CD8-positive, alpha-beta memory T cell (primary cell): ENCODE measurements around the gene FAM110D. TPM values are rescaled to one million over a fixed set of nuclear protein-coding genes. Genes with fewer than 3 reads are reported as not detected.

Experiments
- CTCF ChIA-PET: fragments of 350-600 bp; sonication (Branson Sonifier 250); formaldehyde crosslinking; loops from one replicate; lab custom pipeline; 2021; ENCODE audit warnings: antibody characterized with exemption; lab: Charles Lee
- POLR2A ChIA-PET: fragments of 350-600 bp; sonication (Branson Sonifier 250); formaldehyde crosslinking; loops from one replicate; lab custom pipeline; 2021; ENCODE audit warnings: antibody characterized with exemption; lab: Charles Lee
- DNase-seq, 5 donors: peaks; one replicate each; pipeline versions ENCODE4 v3.0.0 to v3.0.0-alpha.2; 2020 to 2022; ENCODE audit warnings: mixed read lengths in 1 of 5
- H3K27ac ChIP-seq: one replicate; pipeline ENCODE4 v1.7.0; 2013; ENCODE audit warnings: low read depth, mild to moderate bottlenecking, low read length, moderate library complexity
- H3K27me3 ChIP-seq: 2 replicates; pipeline ENCODE4 v1.7.0; 2013; ENCODE audit warnings: low read length, mild to moderate bottlenecking; ENCODE audit not compliant: insufficient read depth, poor library complexity, severe bottlenecking
- H3K36me3 ChIP-seq: 2 replicates; pipeline ENCODE4 v1.7.0; 2013; ENCODE audit warnings: mild to moderate bottlenecking, low read length, moderate library complexity; ENCODE audit not compliant: insufficient read depth
- H3K4me1 ChIP-seq: 2 replicates; pipeline ENCODE4 v1.7.0; 2013; ENCODE audit warnings: mild to moderate bottlenecking, low read length, moderate library complexity; ENCODE audit not compliant: insufficient read depth
- H3K4me3 ChIP-seq: 2 replicates; pipeline ENCODE4 v1.7.0; 2013; ENCODE audit warnings: mild to moderate bottlenecking, low read length
- H3K9me3 ChIP-seq: 2 replicates; pipeline ENCODE4 v1.7.0; 2013; ENCODE audit warnings: mild to moderate bottlenecking, low read length
- H3K27ac Mint-ChIP-seq, 8 donors: one replicate each; pipeline ENCODE4 v1.8.0; 2020 to 2021; ENCODE audit warnings: mixed read lengths in 8 of 8, mild to moderate bottlenecking in 6 of 8, inconsistent platforms in 3 of 8, moderate library complexity in 3 of 8
- H3K27me3 Mint-ChIP-seq, 2 donors: one replicate each; pipeline ENCODE4 v1.8.0; 2020 to 2021; ENCODE audit warnings: mixed read lengths in 2 of 2, mild to moderate bottlenecking in 1 of 2, moderate library complexity in 1 of 2
- H3K36me3 Mint-ChIP-seq, 3 donors: one replicate each; pipeline ENCODE4 v1.8.0; 2020 to 2021; ENCODE audit warnings: mixed read lengths in 3 of 3, inconsistent platforms in 1 of 3, mild to moderate bottlenecking in 1 of 3
- H3K4me1 Mint-ChIP-seq, 3 donors: one replicate each; pipeline ENCODE4 v1.8.0; 2020 to 2021; ENCODE audit warnings: mixed read lengths in 3 of 3, inconsistent platforms in 1 of 3, mild to moderate bottlenecking in 1 of 3
- H3K4me3 Mint-ChIP-seq, 7 donors: one replicate each; pipeline ENCODE4 v1.8.0; 2020 to 2021; ENCODE audit warnings: mixed read lengths in 7 of 7, mild to moderate bottlenecking in 6 of 7, moderate library complexity in 4 of 7, inconsistent platforms in 2 of 7
- H3K9me3 Mint-ChIP-seq, 5 donors: one replicate each; pipeline ENCODE4 v1.8.0; 2020 to 2022; ENCODE audit warnings: mixed read lengths in 5 of 5, mild to moderate bottlenecking in 3 of 5, moderate library complexity in 2 of 5, inconsistent platforms in 1 of 5
- polyA plus RNA-seq: library from polyadenylated mRNA; unstranded; fragments of 300-500 nt; fragmentation: Illumina TruSeq; gene quantifications from one replicate; pipeline ENCODE4 v1.2.3, GENCODE V29; 2021
- total RNA-seq, 2 experiments: library from RNA; stranded (reverse); gene quantifications; one replicate each; pipeline ENCODE4 v1.2.3, GENCODE V29; 2021

Gene FAM110D
- total RNA-seq = not detected
- not detected for polyA plus RNA-seq

GRCh38 chr1:26158908-26159742 is at the start of gene FAM110D:
Gene FAM110D, plus strand, starts transcription at chr1:26159079. Its CDS starts 2,213 bp downstream, at chr1:26161292.
- Mint-ChIP-seq H3K4me3 (no peak within 1 kb of the TSS), H3K9me3 (peaks cover 0 to 4% (median 0%) of the 10 kb centered on the region in 5 donors), H3K27me3 (peaks cover 45 to 60% of the 10 kb centered on the region in 2 donors), H3K4me1 (peaks cover 8 to 17% (median 10%) of the 10 kb centered on the region in 3 donors), H3K27ac (no peak within 1 kb of the TSS), H3K36me3 (no peaks in the 10 kb centered on the region)
- Histone ChIP-seq H3K4me1 (peaks cover 11% of the 10 kb centered on the region), H3K9me3 (no peaks in the 10 kb centered on the region), H3K36me3 (no peaks in the 10 kb centered on the region), H3K27me3 (peaks cover 18% of the 10 kb centered on the region), H3K27ac (no peak within 1 kb of the TSS), H3K4me3 (no peak within 1 kb of the TSS)
- no peak for DNase-seq
- POLR2A ChIA-PET = no interaction called here
- CTCF ChIA-PET = no interaction called here

- H3K27ac ChIP-seq = peak overlapping the region; percentile 64
- peaks cover 0 to 14% (median 3%) of the 10 kb centered on the region in 3 donors for H3K36me3 Mint-ChIP-seq
- CTCF ChIA-PET = interaction anchor here (0.9 to 10.0 kb wide), 4 partner anchors 17 to 125 kb away, joined by 3 to 122 read pairs (median 4); partner anchors contain the start of genes CEP85 and ZNF593
- peaks cover 26 to 38% (median 35%) of the 10 kb centered on the region in 3 donors for H3K4me1 Mint-ChIP-seq
- H3K4me1 ChIP-seq = peaks cover 25% of the 10 kb centered on the region
- no peaks in the 10 kb centered on the region for H3K9me3 Mint-ChIP-seq
- no peaks in the 10 kb centered on the region for H3K9me3 ChIP-seq
- no peaks in the 10 kb centered on the region for H3K27me3 ChIP-seq
- peak overlapping the region; percentile 25 to 97 (median 93) for H3K4me3 Mint-ChIP-seq
- H3K36me3 ChIP-seq = peaks cover 7% of the 10 kb centered on the region
- DNase-seq = no peak
- POLR2A ChIA-PET = no interaction called here
- peak overlapping the region in 7 of 8 donors; percentile 11 to 94 (median 71) for H3K27ac Mint-ChIP-seq
- H3K4me3 ChIP-seq = no peak overlapping the region
- H3K27me3 Mint-ChIP-seq = peaks cover 0 to 3% of the 10 kb centered on the region in 2 donors
Measured at GRCh38 chr1:26109229-26110164, 49.4 kb upstream of the FAM110D start.

- ChIA-PET CTCF (interaction anchor here (1.7 to 10.0 kb wide), 2 partner anchors 34 to 59 kb away, joined by 4 to 122 read pairs; partner anchors contain the start of gene ZNF593), POLR2A (interaction anchor here (0.8 to 1.6 kb wide), 7 partner anchors 12 to 878 kb away, joined by 3 to 24 read pairs (median 4); partner anchors contain the start of genes CEP85 and SYF2)
- peaks cover 0 to 24% (median 5%) of the 10 kb centered on the region in 3 donors for H3K36me3 Mint-ChIP-seq
Measured at GRCh38 chr1:26110731-26111529, 47.9 kb upstream of the FAM110D start.

GRCh38 chr1:26111530-26112406 is 47.1 kb upstream of the FAM110D start, which contains the start of gene PDIK1L:
Gene PDIK1L, plus strand, starts transcription at chr1:26111824. Its CDS starts 2,485 bp downstream, at chr1:26114309.
- Histone ChIP-seq H3K4me3 (peak within 1 kb of the TSS; percentile 89), H3K27ac (peak within 1 kb of the TSS; percentile 85), H3K4me1 (peaks cover 26% of the 10 kb centered on the region), H3K9me3 (no peaks in the 10 kb centered on the region), H3K27me3 (no peaks in the 10 kb centered on the region), H3K36me3 (peaks cover 15% of the 10 kb centered on the region)
- Mint-ChIP-seq H3K27me3 (no peaks in the 10 kb centered on the region), H3K9me3 (no peaks in the 10 kb centered on the region), H3K4me3 (peak within 1 kb of the TSS; percentile 91 to 97 (median 93)), H3K27ac (peak within 1 kb of the TSS; percentile 74 to 94 (median 92)), H3K4me1 (peaks cover 22 to 38% (median 36%) of the 10 kb centered on the region in 3 donors), H3K36me3 (peaks cover 0 to 30% (median 5%) of the 10 kb centered on the region in 3 donors)
- DNase-seq = peak; percentile 91 to 95 (median 92)
- CTCF ChIA-PET = interaction anchor here (1.7 to 10.0 kb wide), 3 partner anchors 15 to 58 kb away, joined by 4 to 122 read pairs (median 10); partner anchors contain the start of gene ZNF593
- POLR2A ChIA-PET = interaction anchor here (0.7 to 1.6 kb wide), 8 partner anchors 11 to 879 kb away, joined by 3 to 24 read pairs (median 4); partner anchors contain the start of genes CEP85 and SYF2

More at GRCh38 chr1:26110731-26111529, 47.9 kb upstream of the FAM110D start:
- peaks cover 22 to 38% (median 36%) of the 10 kb centered on the region in 3 donors for H3K4me1 Mint-ChIP-seq
- DNase-seq = peak; percentile 72 to 84 (median 72)
- no peaks in the 10 kb centered on the region for H3K9me3 ChIP-seq
- peak overlapping the region; percentile 55 for H3K4me3 ChIP-seq
- H3K36me3 ChIP-seq = peaks cover 15% of the 10 kb centered on the region
- H3K27me3 ChIP-seq = no peaks in the 10 kb centered on the region
- peaks cover 26% of the 10 kb centered on the region for H3K4me1 ChIP-seq
- H3K27me3 Mint-ChIP-seq = no peaks in the 10 kb centered on the region
- H3K27ac ChIP-seq = peak overlapping the region; percentile 64
- peak overlapping the region; percentile 71 to 94 (median 76) for H3K27ac Mint-ChIP-seq
- H3K9me3 Mint-ChIP-seq = no peaks in the 10 kb centered on the region
- peak overlapping the region; percentile 90 to 97 (median 93) for H3K4me3 Mint-ChIP-seq

- Mint-ChIP-seq H3K36me3 (peaks cover 0 to 34% (median 5%) of the 10 kb centered on the region in 3 donors), H3K9me3 (no peaks in the 10 kb centered on the region), H3K4me1 (peaks cover 22 to 41% (median 36%) of the 10 kb centered on the region in 3 donors), H3K27me3 (no peaks in the 10 kb centered on the region), H3K27ac (peak overlapping the region; percentile 42 to 94 (median 84)), H3K4me3 (peak overlapping the region; percentile 85 to 97 (median 92))
- Histone ChIP-seq H3K4me1 (peaks cover 26% of the 10 kb centered on the region), H3K4me3 (peak overlapping the region; percentile 89), H3K36me3 (peaks cover 15% of the 10 kb centered on the region), H3K27ac (peak overlapping the region; percentile 85), H3K27me3 (no peaks in the 10 kb centered on the region), H3K9me3 (no peaks in the 10 kb centered on the region)
- CTCF ChIA-PET = interaction anchor here (1.2 to 10.0 kb wide), 5 partner anchors 9 to 121 kb away, joined by 4 to 122 read pairs (median 5); partner anchors contain the start of genes CEP85 and ZNF593
- DNase-seq = no peak
- POLR2A ChIA-PET = interaction anchor here (1.4 to 1.7 kb wide), 2 partner anchors 15 to 880 kb away, joined by 4 to 9 read pairs; partner anchors contain the start of gene SYF2
Measured at GRCh38 chr1:26112407-26112775, 46.5 kb upstream of the FAM110D start.
